H7 (cell line): ENCODE results near the gene ATP1A2. TPM values are rescaled to one million over a fixed set of nuclear protein-coding genes. Genes with fewer than 3 reads are reported as not detected.
"Not testable (repeated sequence)": the region's sequence is repeated elsewhere in the genome, so short reads cannot be mapped to it uniquely, and the experiment has no call there.

ENCODE experiments used
- DNase-seq: peaks from one replicate; pipeline ENCODE4 v3.0.0; 2012
- H3K27me3 ChIP-seq: 2 replicates; pipeline ENCODE4 v1.6.0; 2011; ENCODE audit warnings: mild to moderate bottlenecking, low read length; ENCODE audit not compliant: control insufficient read depth, insufficient read depth
- H3K36me3 ChIP-seq: replicated peaks from 2 replicates; pipeline ENCODE4 v1.5.1; 2011; ENCODE audit warnings: low read length; ENCODE audit not compliant: control insufficient read depth, insufficient read depth
- H3K4me3 ChIP-seq: 2 replicates; pipeline ENCODE4 v1.5.1; 2011; ENCODE audit warnings: low read depth, mild to moderate bottlenecking, control low read depth, low read length, moderate library complexity; ENCODE audit not compliant: insufficient read depth
- total RNA-seq: library from RNA; depleted of rRNA; stranded (reverse); fragments of >200 nt; shearing (Covaris generic); gene quantifications from 2 replicates; pipeline ENCODE4 v1.2.3, GENCODE V29; 2014

The ATP1A2 gene
- total RNA-seq, 1 experiment from 2014 or later, result 14.5 TPM

- DNase-seq, result peak; percentile 74
- H3K36me3 ChIP-seq, result no peaks in the 10 kb centered on the region; the same call in none of the 2 replicates
- peaks cover 1% of the 10 kb centered on the region; the same call in 1 of the 2 replicates for H3K27me3 ChIP-seq
- no peak overlapping the region for H3K4me3 ChIP-seq
Observed at GRCh38 chr1:160117709-160118183, 2.2 kb downstream of the ATP1A2 start.

GRCh38 chr1:160118928-160119327, 3.4 kb downstream of the ATP1A2 start:
- no peak overlapping the region for H3K4me3 ChIP-seq
- peaks cover 1% of the 10 kb centered on the region; the same call in 1 of the 2 replicates for H3K27me3 ChIP-seq
- no peak for DNase-seq
- peaks cover 2% of the 10 kb centered on the region for H3K36me3 ChIP-seq

GRCh38 chr1:160120797-160121196, 5.2 kb downstream of the ATP1A2 start:
- DNase-seq, result no peak
- H3K36me3 ChIP-seq, result peaks cover 2% of the 10 kb centered on the region
- no peak overlapping the region for H3K4me3 ChIP-seq
- H3K27me3 ChIP-seq, result peaks cover 1% of the 10 kb centered on the region; the same call in 1 of the 2 replicates

GRCh38 chr1:160121388-160121787, 5.8 kb downstream of the ATP1A2 start:
- peaks cover 1% of the 10 kb centered on the region; the same call in 1 of the 2 replicates for H3K27me3 ChIP-seq

GRCh38 chr1:160122978-160123495, 7.5 kb downstream of the ATP1A2 start:
- Histone ChIP-seq H3K4me3 (no peak overlapping the region), H3K27me3 (no peaks in the 10 kb centered on the region), H3K36me3 (peaks cover 7% of the 10 kb centered on the region)
- DNase-seq, result no peak

More at GRCh38 chr1:160121388-160121787, 5.8 kb downstream of the ATP1A2 start:
- DNase-seq, result no peak
- Histone ChIP-seq H3K36me3 (peaks cover 3% of the 10 kb centered on the region), H3K4me3 (no peak overlapping the region)

GRCh38 chr1:160123726-160124125, 8.2 kb downstream of the ATP1A2 start:
- H3K36me3 ChIP-seq, result peaks cover 7% of the 10 kb centered on the region
- no peak overlapping the region for H3K4me3 ChIP-seq
- DNase-seq, result no peak
- no peaks in the 10 kb centered on the region for H3K27me3 ChIP-seq

GRCh38 chr1:160124705-160125478, 9.3 kb downstream of the ATP1A2 start:
- peak; percentile 71 for DNase-seq
- Histone ChIP-seq H3K4me3 (no peak overlapping the region), H3K36me3 (peaks cover 7% of the 10 kb centered on the region), H3K27me3 (no peaks in the 10 kb centered on the region)

GRCh38 chr1:160125746-160126145, 10.2 kb downstream of the ATP1A2 start:
- no peak for DNase-seq
- H3K36me3 ChIP-seq, result peaks cover 7% of the 10 kb centered on the region
- no peak overlapping the region for H3K4me3 ChIP-seq
- no peaks in the 10 kb centered on the region for H3K27me3 ChIP-seq

- not testable (repeated sequence) for H3K4me3 ChIP-seq, DNase-seq, H3K36me3 ChIP-seq
Observed at GRCh38 chr1:160126342-160126741, 10.8 kb downstream of the ATP1A2 start.

GRCh38 chr1:160127381-160127780, 11.8 kb downstream of the ATP1A2 start:
- peak; percentile 10 for DNase-seq
- H3K4me3 ChIP-seq, result no peak overlapping the region
- H3K27me3 ChIP-seq, result no peaks in the 10 kb centered on the region
- peaks cover 9% of the 10 kb centered on the region for H3K36me3 ChIP-seq

More at GRCh38 chr1:160126342-160126741, 10.8 kb downstream of the ATP1A2 start:
- not testable (repeated sequence) for H3K27me3 ChIP-seq

- DNase-seq, result peak; percentile 9
- Histone ChIP-seq H3K4me3 (no peak overlapping the region), H3K36me3 (peaks cover 9% of the 10 kb centered on the region), H3K27me3 (no peaks in the 10 kb centered on the region)
Observed at GRCh38 chr1:160127865-160128523, 12.4 kb downstream of the ATP1A2 start.

GRCh38 chr1:160128636-160129035, 13.1 kb downstream of the ATP1A2 start:
- Histone ChIP-seq H3K4me3 (no peak overlapping the region), H3K27me3 (no peaks in the 10 kb centered on the region), H3K36me3 (peaks cover 8% of the 10 kb centered on the region)
- DNase-seq, result peak; percentile 15

GRCh38 chr1:160129046-160129445, 13.5 kb downstream of the ATP1A2 start:
- Histone ChIP-seq H3K27me3 (no peaks in the 10 kb centered on the region), H3K36me3 (peaks cover 7% of the 10 kb centered on the region), H3K4me3 (no peak overlapping the region)
- peak; percentile 7 for DNase-seq

- Histone ChIP-seq H3K4me3 (no peak overlapping the region), H3K36me3 (peaks cover 7% of the 10 kb centered on the region), H3K27me3 (no peaks in the 10 kb centered on the region)
- DNase-seq, result peak; percentile 15
Observed at GRCh38 chr1:160129558-160129957, 14.0 kb downstream of the ATP1A2 start.

- H3K27me3 ChIP-seq, result no peaks in the 10 kb centered on the region
- H3K36me3 ChIP-seq, result peaks cover 7% of the 10 kb centered on the region
- DNase-seq, result no peak
- H3K4me3 ChIP-seq, result no peak overlapping the region
Observed at GRCh38 chr1:160129966-160130365, 14.4 kb downstream of the ATP1A2 start.
